Uterus (tissue), 4 donors: ENCODE results near the gene KRT71. TPM values are rescaled to one million over a fixed set of nuclear protein-coding genes. Genes with fewer than 3 reads are reported as not detected.

Experiments used
- DNase-seq, 2 donors: peaks; one replicate each; pipeline ENCODE4 v3.0.0-alpha.2; 2019 to 2020
- H3K27ac ChIP-seq, 2 donors: fragments of 200-600 bp; sonication (generic); 1 replicate in 1 of 2; 2 replicates in 1 of 2; pipeline ENCODE4 v1.5.1; 2016 to 2018
- H3K27me3 ChIP-seq, 2 donors: fragments of 200-600 bp; sonication (generic); one replicate each; pipeline ENCODE4 v1.5.1; 2018 to 2019; ENCODE audit warnings: control low read depth in 1 of 2
- H3K36me3 ChIP-seq, 2 donors: fragments of 200-600 bp; sonication (generic); one replicate each; pipeline ENCODE4 v1.5.1; 2019; ENCODE audit warnings: control low read depth in 1 of 2
- H3K4me1 ChIP-seq, 2 donors: fragments of 200-600 bp; sonication (generic); one replicate each; pipeline ENCODE4 v1.5.1; 2018 to 2019; ENCODE audit warnings: control low read depth in 1 of 2
- H3K4me3 ChIP-seq, 2 donors: fragments of 200-600 bp; sonication (generic); 1 replicate in 1 of 2; 2 replicates in 1 of 2; pipeline ENCODE4 v1.5.1; 2018 to 2019; ENCODE audit warnings: mild to moderate bottlenecking in 1 of 2
- H3K9me3 ChIP-seq, 2 donors: fragments of 200-600 bp; sonication (generic); one replicate each; pipeline ENCODE4 v1.5.1; 2019; ENCODE audit warnings: control low read depth in 1 of 2
- CTCF ChIP-seq, 4 experiments: fragments of 200-600 bp in 2 of 4; fragments of 450-650 bp in 2 of 4; sonication (generic) in 2 of 4; IDR thresholded peaks; one replicate each; pipeline ENCODE4 v1.5.1; 2016 to 2019; ENCODE audit warnings: antibody characterized with exemption in 4 of 4, mild to moderate bottlenecking in 2 of 4, moderate library complexity in 1 of 4
- POLR2A ChIP-seq, 2 donors: fragments of 450-650 bp; IDR thresholded peaks; one replicate each; pipeline ENCODE4 v1.6.1; 2016; ENCODE audit warnings: antibody characterized with exemption in 2 of 2, mild to moderate bottlenecking in 1 of 2, moderate library complexity in 1 of 2
- intact Hi-C: fragments of 100-400 bp; cut with DNase I; formaldehyde crosslinking; loops from one replicate; pipeline ENCODE4 v1.15.1; 2023; ENCODE audit warnings: low total_unique reads
- total RNA-seq, 4 donors: library from RNA; depleted of rRNA in 3 of 4; stranded (reverse); fragments of >200 nt in 3 of 4; gene quantifications; one replicate each; pipeline versions ENCODE4 v1.1.0 to v1.2.4, GENCODE V29; 2014 to 2023
- donor health status: DM: yes; HTN: yes; CAD: no.

Gene KRT71
- total RNA-seq, 4 donors from 2014 or later = not detected

- H3K27ac ChIP-seq = no peak overlapping the region
- intact Hi-C loops = no loop called here
- no peak overlapping the region for H3K4me3 ChIP-seq
- DNase-seq = no peak
- H3K4me1 ChIP-seq = no peaks in the 10 kb centered on the region
- TF ChIP-seq POLR2A (IDR thresholded peaks at IDR 0.05) = no peak
- no peak for TF ChIP-seq CTCF (IDR thresholded peaks at IDR 0.05)
- H3K36me3 ChIP-seq = no peaks in the 10 kb centered on the region
- H3K27me3 ChIP-seq = no peaks in the 10 kb centered on the region
- H3K9me3 ChIP-seq = no peaks in the 10 kb centered on the region
Observed at GRCh38 chr12:52527121-52527800, 25.7 kb downstream of the KRT71 start.

GRCh38 chr12:52526511-52526951 lies 26.4 kb downstream of the KRT71 start:
- Histone ChIP-seq H3K27ac (no peak overlapping the region), H3K27me3 (no peaks in the 10 kb centered on the region), H3K4me1 (no peaks in the 10 kb centered on the region), H3K36me3 (no peaks in the 10 kb centered on the region), H3K4me3 (no peak overlapping the region), H3K9me3 (no peaks in the 10 kb centered on the region)
- no peak for DNase-seq
- no peak for TF ChIP-seq POLR2A (IDR thresholded peaks at IDR 0.05)
- no peak for TF ChIP-seq CTCF (IDR thresholded peaks at IDR 0.05)
- intact Hi-C loops = no loop called here

- Histone ChIP-seq H3K36me3 (no peaks in the 10 kb centered on the region), H3K9me3 (no peaks in the 10 kb centered on the region), H3K4me3 (no peak overlapping the region), H3K27me3 (no peaks in the 10 kb centered on the region), H3K27ac (no peak overlapping the region), H3K4me1 (no peaks in the 10 kb centered on the region)
- TF ChIP-seq CTCF (IDR thresholded peaks at IDR 0.05) = no peak
- no peak for TF ChIP-seq POLR2A (IDR thresholded peaks at IDR 0.05)
- DNase-seq = no peak
- intact Hi-C loops = no loop called here
Observed at GRCh38 chr12:52525661-52526499, 27.1 kb downstream of the KRT71 start.

GRCh38 chr12:52524898-52525591 lies 27.9 kb downstream of the KRT71 start:
- intact Hi-C loops = no loop called here
- no peak overlapping the region for H3K4me3 ChIP-seq
- no peaks in the 10 kb centered on the region for H3K9me3 ChIP-seq
- TF ChIP-seq CTCF (IDR thresholded peaks at IDR 0.05) = no peak
- TF ChIP-seq POLR2A (IDR thresholded peaks at IDR 0.05) = no peak
- no peak overlapping the region for H3K27ac ChIP-seq
- no peaks in the 10 kb centered on the region for H3K4me1 ChIP-seq
- no peaks in the 10 kb centered on the region for H3K27me3 ChIP-seq
- DNase-seq = no peak
- H3K36me3 ChIP-seq = no peaks in the 10 kb centered on the region
